Spleen (tissue), 7 donors: ENCODE measurements around the gene NUDT14.

Experiments
- CTCF ChIP-seq, 11 experiments: fragments of 200-600 bp in 7 of 11; fragments of 450-650 bp in 4 of 11; sonication (generic) in 4 of 11; IDR thresholded peaks in 8 of 11; conservative IDR thresholded peaks in 3 of 11; 1 replicate in 7 of 11; 2 replicates in 4 of 11; pipeline versions ENCODE4 v1.4.0 to v1.8.0; 2016 to 2021; ENCODE audit warnings: antibody characterized with exemption in 11 of 11, inconsistent platforms in 4 of 11, mild to moderate bottlenecking in 1 of 11
- POLR2A ChIP-seq, 3 donors: fragments of 450-650 bp; IDR thresholded peaks; one replicate each; pipeline ENCODE4 v1.5.1; 2017; ENCODE audit warnings: antibody characterized with exemption in 3 of 3, mild to moderate bottlenecking in 1 of 3
- donor health status: DM: no; HTN: no; CAD: no; lungs with moderate emphysema.
- donor health status: DM: no; HTN: no; CAD: no.
- donor health status: DM: no; HTN: no; CAD: no.

- TF ChIP-seq CTCF (IDR thresholded peaks at IDR 0.05 in 8 of 11, conservative IDR thresholded peaks at IDR 0.05 in 3 of 11): no peak
- no peak for TF ChIP-seq POLR2A (IDR thresholded peaks at IDR 0.05)
Measured at GRCh38 chr14:105150368-105151083, 30.6 kb downstream of the NUDT14 start.
